ENCODE measurements around the gene PCSK1N.

Gene PCSK1N

DNA sequence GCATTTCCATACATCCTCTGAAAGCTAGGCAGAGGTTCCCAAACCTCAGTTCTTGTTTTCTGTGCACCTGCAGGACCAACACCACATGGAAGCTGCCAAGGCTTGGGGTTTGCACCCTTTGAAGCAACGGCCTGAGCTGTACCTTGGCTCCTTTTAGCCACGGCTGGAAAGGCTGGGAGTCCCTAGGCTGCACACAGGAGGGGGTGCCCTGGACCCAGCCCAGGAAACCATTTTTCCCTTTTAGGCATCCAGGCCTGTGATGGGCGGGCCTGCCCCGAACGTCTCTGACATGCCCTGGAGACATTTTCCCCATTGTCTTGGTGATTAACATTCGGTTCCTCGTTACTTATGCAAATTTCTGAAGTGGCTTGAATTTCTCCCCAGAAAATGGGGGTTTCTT, 17.4 kb upstream of the PCSK1N start:
- in situ Hi-C loops (cut with MboI; ENCODE audit: low pct_unique_long_range_greater_than_20kb, low sequenced_read_pairs, unreplicated experiment) = no loop called here
- no peak for DNase-seq (ENCODE audit: low spot score)
- TF ChIP-seq, protein P1, sequence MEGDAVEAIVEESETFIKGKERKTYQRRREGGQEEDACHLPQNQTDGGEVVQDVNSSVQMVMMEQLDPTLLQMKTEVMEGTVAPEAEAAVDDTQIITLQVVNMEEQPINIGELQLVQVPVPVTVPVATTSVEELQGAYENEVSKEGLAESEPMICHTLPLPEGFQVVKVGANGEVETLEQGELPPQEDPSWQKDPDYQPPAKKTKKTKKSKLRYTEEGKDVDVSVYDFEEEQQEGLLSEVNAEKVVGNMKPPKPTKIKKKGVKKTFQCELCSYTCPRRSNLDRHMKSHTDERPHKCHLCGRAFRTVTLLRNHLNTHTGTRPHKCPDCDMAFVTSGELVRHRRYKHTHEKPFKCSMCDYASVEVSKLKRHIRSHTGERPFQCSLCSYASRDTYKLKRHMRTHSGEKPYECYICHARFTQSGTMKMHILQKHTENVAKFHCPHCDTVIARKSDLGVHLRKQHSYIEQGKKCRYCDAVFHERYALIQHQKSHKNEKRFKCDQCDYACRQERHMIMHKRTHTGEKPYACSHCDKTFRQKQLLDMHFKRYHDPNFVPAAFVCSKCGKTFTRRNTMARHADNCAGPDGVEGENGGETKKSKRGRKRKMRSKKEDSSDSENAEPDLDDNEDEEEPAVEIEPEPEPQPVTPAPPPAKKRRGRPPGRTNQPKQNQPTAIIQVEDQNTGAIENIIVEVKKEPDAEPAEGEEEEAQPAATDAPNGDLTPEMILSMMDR (IDR thresholded peaks at IDR 0.05; ENCODE audit: extremely low read depth, insufficient read depth, missing control alignments) = no peak

DNA sequence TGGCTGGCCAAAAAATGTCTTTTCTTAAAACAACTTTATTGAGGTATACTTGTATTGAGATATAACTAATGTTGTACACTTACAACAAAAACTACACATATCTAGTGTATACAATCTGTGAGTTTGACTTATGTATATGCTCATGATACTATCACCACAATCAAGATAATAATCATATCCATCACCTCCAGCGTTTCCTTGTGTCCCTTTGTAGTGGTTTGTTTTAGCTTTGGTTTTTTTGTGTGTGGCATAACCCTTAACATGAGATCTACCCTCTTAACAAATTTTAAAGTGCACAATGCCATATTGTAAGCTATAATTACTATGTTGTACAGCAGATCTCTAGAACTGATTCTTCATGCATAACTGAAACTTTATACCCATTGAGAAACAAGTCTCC, 13.4 kb upstream of the PCSK1N start:
- in situ Hi-C loops (cut with MboI; ENCODE audit: low pct_unique_long_range_greater_than_20kb, low sequenced_read_pairs, unreplicated experiment) = no loop called here
- no peak for DNase-seq (ENCODE audit: low spot score)
- TF ChIP-seq, protein P1 (IDR thresholded peaks at IDR 0.05; ENCODE audit: extremely low read depth, insufficient read depth, missing control alignments) = no peak

DNA sequence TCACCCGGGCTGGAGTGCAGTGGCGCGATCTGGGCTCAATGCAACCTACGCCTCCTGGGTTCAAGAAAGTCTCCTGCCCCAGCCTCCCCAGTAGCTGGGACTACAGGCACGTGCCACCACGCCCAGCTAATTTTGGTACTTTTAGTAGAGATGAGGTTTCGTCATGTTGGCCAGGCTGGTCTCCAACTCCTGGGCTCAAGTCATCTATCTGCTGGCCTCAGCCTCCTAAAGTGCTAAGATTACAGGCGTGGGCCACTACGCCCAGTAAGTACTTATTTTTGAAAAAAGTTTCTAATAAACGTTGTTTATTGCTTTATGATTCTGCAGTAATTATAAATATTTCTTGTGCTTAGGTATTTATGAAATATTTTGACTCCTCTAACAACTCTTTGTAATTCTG, 4.3 kb upstream of the PCSK1N start:
- no peak for DNase-seq (ENCODE audit: low spot score)
- in situ Hi-C loops (cut with MboI; ENCODE audit: low pct_unique_long_range_greater_than_20kb, low sequenced_read_pairs, unreplicated experiment) = no loop called here
- TF ChIP-seq, protein P1 (IDR thresholded peaks at IDR 0.05; ENCODE audit: extremely low read depth, insufficient read depth, missing control alignments) = no peak

DNA sequence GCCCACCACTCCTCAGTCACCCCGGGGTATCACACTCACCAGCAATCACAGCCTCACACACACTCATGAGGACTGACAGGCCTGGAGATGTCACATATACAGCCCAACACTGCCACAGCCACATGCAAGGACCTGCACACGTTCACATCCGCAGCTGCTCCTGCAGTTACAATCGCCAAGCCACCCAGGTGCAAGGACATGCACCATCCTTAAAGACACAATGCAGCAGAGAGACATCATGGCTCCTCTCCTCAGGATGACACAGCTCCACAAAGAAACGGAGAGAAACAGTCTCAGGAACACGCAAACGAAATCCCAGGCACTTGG, 1.1 kb downstream of the PCSK1N start:
- TF ChIP-seq, protein P1 (IDR thresholded peaks at IDR 0.05; ENCODE audit: extremely low read depth, insufficient read depth, missing control alignments) = no peak
- peak; percentile 36 for DNase-seq (ENCODE audit: low spot score)
- in situ Hi-C loops (cut with MboI; ENCODE audit: low pct_unique_long_range_greater_than_20kb, low sequenced_read_pairs, unreplicated experiment) = no loop called here

DNA sequence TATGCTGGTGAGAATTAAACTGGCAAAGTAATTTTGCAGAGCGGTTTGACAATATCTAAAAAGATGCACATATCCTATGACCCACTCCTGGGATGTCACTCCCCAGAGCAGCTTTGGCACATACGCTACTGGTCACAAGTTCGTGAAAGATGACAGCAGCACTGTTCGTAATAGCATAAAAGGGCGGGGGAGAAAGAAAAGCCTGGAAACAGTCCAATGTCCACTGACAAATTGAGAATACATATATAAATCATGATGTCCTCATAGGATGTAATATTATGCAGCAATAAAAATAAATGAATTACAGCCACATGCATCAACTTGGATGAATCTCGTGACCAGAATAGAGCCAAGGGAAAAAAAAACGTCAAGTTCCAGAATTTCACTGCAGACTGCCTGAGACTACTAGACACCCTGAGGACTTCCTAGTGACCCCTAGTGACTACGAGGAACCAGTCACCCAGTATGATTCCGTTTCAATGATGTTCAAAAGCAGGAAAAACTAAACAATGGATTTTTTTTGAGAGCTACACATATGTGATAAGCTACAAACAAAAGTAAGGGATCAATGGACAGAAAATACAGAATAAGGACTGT, 1.8 kb downstream of the PCSK1N start:
- TF ChIP-seq, protein P1 (IDR thresholded peaks at IDR 0.05; ENCODE audit: extremely low read depth, insufficient read depth, missing control alignments) = no peak
- in situ Hi-C loops (cut with MboI; ENCODE audit: low pct_unique_long_range_greater_than_20kb, low sequenced_read_pairs, unreplicated experiment) = no loop called here
- DNase-seq (ENCODE audit: low spot score) = no peak

DNA sequence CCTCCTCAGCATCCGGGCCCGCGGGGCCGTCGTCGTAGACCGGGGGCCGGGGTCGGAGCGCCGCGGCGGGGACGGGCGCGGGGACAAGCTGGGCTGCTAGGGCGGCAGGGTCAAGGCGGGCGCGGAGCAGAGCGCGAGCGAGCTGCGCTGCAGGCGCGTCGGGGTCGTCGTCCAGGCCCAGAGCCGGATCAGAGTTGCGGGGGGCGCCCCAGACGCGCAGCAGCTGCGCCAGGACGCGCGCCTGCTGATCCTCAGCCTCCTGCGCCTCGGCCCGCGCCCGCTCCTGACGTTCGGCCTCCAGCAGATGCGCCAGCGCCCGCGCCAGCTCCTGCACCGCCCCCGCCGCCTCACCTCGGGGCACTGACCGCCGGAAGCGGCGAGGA, 3.5 kb downstream of the PCSK1N start:
- DNase-seq (ENCODE audit: low spot score) = no peak
- TF ChIP-seq, protein P1 (IDR thresholded peaks at IDR 0.05; ENCODE audit: extremely low read depth, insufficient read depth, missing control alignments) = no peak
- in situ Hi-C loops (cut with MboI; ENCODE audit: low pct_unique_long_range_greater_than_20kb, low sequenced_read_pairs, unreplicated experiment) = no loop called here
